Fibroblast of skin of left biceps (primary cell): ENCODE results near the gene ROBO3.

Experiments used
- DNase-seq, 2 experiments: peaks; one replicate each; pipeline ENCODE4 v3.0.0-alpha.2; 2013; ENCODE audit warnings: low read depth in 2 of 2

ROBO3 gene

GRCh38 chr11:124920356-124920755 lies 55.1 kb downstream of the ROBO3 start:
- DNase-seq, result no peak

GRCh38 chr11:124920870-124921609 lies 55.8 kb downstream of the ROBO3 start:
- no peak for DNase-seq

GRCh38 chr11:124922831-124923230 lies 57.6 kb downstream of the ROBO3 start:
- no peak for DNase-seq

GRCh38 chr11:124923296-124923695 lies 58.1 kb downstream of the ROBO3 start:
- no peak for DNase-seq

- no peak for DNase-seq
These were observed 63.9 kb downstream of the ROBO3 start for GRCh38 chr11:124928942-124929665.

- DNase-seq, result no peak
These were observed 65.6 kb downstream of the ROBO3 start for GRCh38 chr11:124930799-124931198.
